DND-41 (cell line): ENCODE results near the gene VASH1.

Experiments
- ATAC-seq: fragments of 200-7000 bp; cut with Tn5 transposase; 3 replicates; pipeline ENCODE4 v1.9.1; 2021; ENCODE audit warnings: low read depth; ENCODE audit not compliant: insufficient read depth
- DNase-seq: peaks from one replicate; pipeline ENCODE4 v3.0.0-alpha.2; 2020
- H2AFZ ChIP-seq: 2 replicates; pipeline ENCODE4 v1.6.0; 2012; ENCODE audit warnings: low read depth, low read length
- H3K27ac ChIP-seq: 2 replicates; pipeline ENCODE4 v1.5.1; 2012; ENCODE audit warnings: low read length, inconsistent platforms
- H3K27me3 ChIP-seq: fragments of 200-600 bp; sonication (generic); 2 replicates; pipeline ENCODE4 v1.6.0; 2012; ENCODE audit warnings: low read length, mild to moderate bottlenecking, inconsistent platforms; ENCODE audit not compliant: insufficient read depth, poor library complexity
- H3K36me3 ChIP-seq: 2 replicates; pipeline ENCODE4 v1.5.1; 2012; ENCODE audit warnings: low read length, inconsistent platforms; ENCODE audit not compliant: insufficient read depth
- H3K4me1 ChIP-seq: 2 replicates; pipeline ENCODE4 v1.5.1; 2012; ENCODE audit warnings: mild to moderate bottlenecking, low read length; ENCODE audit not compliant: insufficient read depth
- H3K4me2 ChIP-seq: 2 replicates; pipeline ENCODE4 v1.6.0; 2012; ENCODE audit warnings: mild to moderate bottlenecking, moderate library complexity, low read length, inconsistent platforms; ENCODE audit not compliant: insufficient read depth
- H3K4me3 ChIP-seq, 2 experiments: fragments of 200-600 bp in 1 of 2; shearing (Covaris generic) in 1 of 2; 2 replicates each; pipeline ENCODE4 v1.5.1; 2012 to 2016; ENCODE audit warnings: inconsistent platforms in 2 of 2, low read length in 2 of 2, mild to moderate bottlenecking in 2 of 2, low read depth in 1 of 2, moderate library complexity in 1 of 2
- H3K79me2 ChIP-seq: 2 replicates; pipeline ENCODE4 v1.6.0; 2012; ENCODE audit warnings: low read length, inconsistent platforms; ENCODE audit not compliant: insufficient read depth
- H3K9ac ChIP-seq: 2 replicates; pipeline ENCODE4 v1.6.0; 2012; ENCODE audit warnings: low read depth, mild to moderate bottlenecking, inconsistent platforms, low read length, moderate library complexity
- H3K9me3 ChIP-seq: 2 replicates; pipeline ENCODE4 v1.5.1; 2012; ENCODE audit warnings: low read length, moderate library complexity, mild to moderate bottlenecking, inconsistent platforms; ENCODE audit not compliant: insufficient read depth, severe bottlenecking
- H4K20me1 ChIP-seq: 2 replicates; pipeline ENCODE4 v1.6.0; 2012; ENCODE audit warnings: low read length; ENCODE audit not compliant: insufficient read depth
- CTCF ChIP-seq: IDR thresholded peaks from 2 replicates; pipeline ENCODE4 v1.5.1; 2012; ENCODE audit warnings: borderline replicate concordance, low read length, moderate library complexity, mild to moderate bottlenecking; ENCODE audit not compliant: poor library complexity, severe bottlenecking; ENCODE audit errors: extremely low read depth
- EZH2 ChIP-seq: IDR thresholded peaks from 3 replicates; pipeline ENCODE4 v1.6.1; 2012; ENCODE audit warnings: borderline replicate concordance, low read depth, mild to moderate bottlenecking, moderate library complexity, low read length, inconsistent platforms; ENCODE audit not compliant: severe bottlenecking

The VASH1 gene

GRCh38 chr14:76779221-76780057 lies 18.2 kb downstream of the VASH1 start:
- no peak overlapping the region for H2AFZ ChIP-seq
- H3K27ac ChIP-seq = no peak overlapping the region
- no peaks in the 10 kb centered on the region for H3K27me3 ChIP-seq
- DNase-seq (no peak), ATAC-seq (no peak)
- no peaks in the 10 kb centered on the region for H3K9me3 ChIP-seq
- no peak overlapping the region for H3K9ac ChIP-seq
- peaks cover 34% of the 10 kb centered on the region for H3K36me3 ChIP-seq
- H3K4me3 ChIP-seq = no peak overlapping the region
- peaks cover 4% of the 10 kb centered on the region for H4K20me1 ChIP-seq
- no peaks in the 10 kb centered on the region for H3K4me1 ChIP-seq
- TF ChIP-seq EZH2 (no peak), CTCF (no peak)
- no peaks in the 10 kb centered on the region for H3K79me2 ChIP-seq
- no peak overlapping the region for H3K4me2 ChIP-seq

- ATAC-seq (no peak), DNase-seq (no peak)
- H3K4me1 ChIP-seq = no peaks in the 10 kb centered on the region
- peaks cover 38% of the 10 kb centered on the region for H3K36me3 ChIP-seq
- H4K20me1 ChIP-seq = peaks cover 8% of the 10 kb centered on the region
- no peak overlapping the region for H3K27ac ChIP-seq
- no peaks in the 10 kb centered on the region for H3K79me2 ChIP-seq
- H3K4me2 ChIP-seq = no peak overlapping the region
- no peak overlapping the region for H3K9ac ChIP-seq
- no peak for TF ChIP-seq CTCF
- TF ChIP-seq EZH2 = no peak
- no peak overlapping the region for H3K4me3 ChIP-seq
- no peaks in the 10 kb centered on the region for H3K27me3 ChIP-seq
- H3K9me3 ChIP-seq = no peaks in the 10 kb centered on the region
- no peak overlapping the region for H2AFZ ChIP-seq
These were observed 18.7 kb downstream of the VASH1 start for GRCh38 chr14:76780058-76780345.

GRCh38 chr14:76780360-76780759 lies 19.1 kb downstream of the VASH1 start:
- Histone ChIP-seq H3K9ac (no peak overlapping the region), H2AFZ (no peak overlapping the region), H3K4me3 (no peak overlapping the region), H3K27ac (no peak overlapping the region), H3K9me3 (no peaks in the 10 kb centered on the region), H4K20me1 (peaks cover 8% of the 10 kb centered on the region), H3K4me2 (no peak overlapping the region), H3K4me1 (no peaks in the 10 kb centered on the region), H3K27me3 (no peaks in the 10 kb centered on the region), H3K79me2 (no peaks in the 10 kb centered on the region), H3K36me3 (peaks cover 42% of the 10 kb centered on the region)
- no peak for TF ChIP-seq EZH2
- no peak for TF ChIP-seq CTCF
- DNase-seq (no peak), ATAC-seq (no peak)
